Activated CD4-positive, CD25-positive, alpha-beta regulatory T cell treated with anti-CD3 and anti-CD28 coated beads, Interleukin-2, amount 50 U/mL, for 24 hours (primary cell): ENCODE measurements around the gene PCDHB8.
"Not testable (repeated sequence)": the region's sequence is repeated elsewhere in the genome, so short reads cannot be mapped to it uniquely, and the experiment has no call there.

ENCODE experiments used
- ATAC-seq, 2 donors: fragments of 150-1000 bp; cut with Tn5 transposase; one replicate each; pipeline ENCODE4 v1.10.0; 2021; ENCODE audit warnings: mild to moderate bottlenecking in 1 of 2, moderate library complexity in 1 of 2

Gene PCDHB8

DNA sequence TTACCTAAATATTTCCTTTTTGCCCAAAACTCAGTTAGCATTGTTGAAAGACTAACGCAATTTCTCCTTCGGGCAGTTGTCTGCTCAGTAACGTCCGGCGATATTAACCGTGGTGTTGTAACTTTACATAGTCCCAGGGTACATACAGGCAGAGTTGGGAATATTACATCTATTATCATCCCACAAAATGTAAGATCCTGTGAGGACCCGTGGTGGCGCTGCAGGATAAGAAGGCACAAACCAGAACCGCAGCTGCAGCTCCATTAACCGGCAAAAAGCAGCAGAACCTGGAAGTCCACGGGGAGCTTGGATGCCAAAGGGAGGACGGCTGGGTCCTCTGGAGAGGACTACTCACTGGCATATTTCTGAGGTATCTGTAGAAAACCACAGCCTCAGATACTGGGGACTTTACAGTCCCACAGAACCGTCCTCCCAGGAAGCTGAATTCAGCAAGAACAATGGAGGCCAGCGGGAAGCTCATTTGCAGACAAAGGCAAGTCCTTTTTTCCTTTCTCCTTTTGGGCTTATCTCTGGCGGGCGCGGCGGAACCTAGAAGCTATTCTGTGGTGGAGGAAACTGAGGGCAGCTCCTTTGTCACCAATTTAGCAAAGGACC lies at the start of gene PCDHB8:
Gene PCDHB8, plus strand, starts transcription at position 214 of the 615 bp plus-strand sequence. Its CDS starts 245 bp downstream, at position 459.
- ATAC-seq = not testable (repeated sequence)

DNA sequence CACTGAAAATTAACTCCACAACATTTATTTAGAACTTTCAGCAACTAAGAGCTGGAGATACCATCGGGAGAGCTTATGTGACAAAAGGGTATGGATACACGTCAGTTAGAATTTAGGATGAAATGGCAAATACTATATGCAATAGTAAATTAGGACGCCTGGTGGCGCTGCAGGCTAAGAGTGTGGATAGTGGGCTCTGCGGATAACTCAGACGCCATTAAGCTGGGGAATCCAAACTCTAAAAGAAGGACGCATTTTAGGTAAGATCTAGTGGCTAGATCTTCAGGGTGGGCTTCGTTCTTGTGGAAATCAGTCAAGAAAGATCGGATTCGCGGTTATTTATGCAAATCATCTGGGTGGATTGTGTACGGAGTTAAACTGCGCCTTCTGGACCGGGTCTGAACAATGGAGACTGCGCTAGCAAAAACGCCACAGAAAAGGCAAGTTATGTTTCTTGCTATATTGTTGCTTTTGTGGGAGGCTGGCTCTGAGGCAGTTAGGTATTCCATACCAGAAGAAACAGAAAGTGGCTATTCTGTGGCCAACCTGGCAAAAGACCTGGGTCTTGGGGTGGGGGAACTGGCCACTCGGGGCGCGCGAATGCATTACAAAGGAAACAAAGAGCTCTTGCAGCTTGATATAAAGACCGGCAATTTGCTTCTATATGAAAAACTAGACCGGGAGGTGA lies 42.4 kb upstream of the PCDHB8 start, which contains the start of gene PCDHB5:
Gene PCDHB5, plus strand, starts transcription at position 177 of the 688 bp plus-strand sequence. Its CDS starts 229 bp downstream, at position 406.
- ATAC-seq = no peak

- ATAC-seq = no peak
Observed at GRCh38 chr5:141135718-141136266, 41.8 kb upstream of the PCDHB8 start.

DNA sequence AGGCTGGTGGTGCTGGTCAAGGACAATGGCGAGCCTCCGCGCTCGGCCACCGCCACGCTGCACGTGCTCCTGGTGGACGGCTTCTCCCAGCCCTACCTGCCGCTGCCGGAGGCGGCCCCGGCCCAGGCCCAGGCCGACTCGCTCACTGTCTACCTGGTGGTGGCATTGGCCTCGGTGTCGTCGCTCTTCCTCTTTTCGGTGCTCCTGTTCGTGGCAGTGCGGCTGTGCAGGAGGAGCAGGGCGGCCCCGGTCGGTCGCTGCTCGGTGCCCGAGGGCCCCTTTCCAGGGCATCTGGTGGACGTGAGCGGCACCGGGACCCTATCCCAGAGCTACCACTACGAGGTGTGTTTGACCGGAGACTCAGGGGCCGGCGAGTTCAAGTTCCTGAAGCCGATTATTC lies 40.2 kb upstream of the PCDHB8 start:
- not testable (repeated sequence) for ATAC-seq

DNA sequence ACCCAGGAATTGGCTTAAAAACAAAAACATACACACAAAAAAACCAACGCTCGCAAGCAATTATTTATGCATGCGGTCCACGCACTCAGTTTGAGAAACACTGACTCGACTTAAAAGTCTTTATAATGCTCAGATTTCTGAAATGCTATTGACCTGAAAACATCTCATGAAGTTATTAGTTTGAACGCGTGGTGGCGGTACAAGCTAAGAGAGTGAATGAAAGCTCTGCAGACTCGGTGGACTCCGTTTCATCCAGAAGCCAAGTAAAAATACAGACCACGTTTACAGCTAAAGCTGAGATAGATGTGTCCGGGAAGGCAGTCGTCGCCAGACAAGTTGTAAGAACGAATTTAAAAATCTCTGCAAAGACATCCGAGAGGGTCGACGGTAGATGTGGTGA lies 27.8 kb upstream of the PCDHB8 start, which contains the start of gene PCDHB6:
Gene PCDHB6, plus strand, starts transcription at position 246 of the 400 bp plus-strand sequence. CDS start 201 bp downstream, outside the sequence.
- ATAC-seq = no peak

GRCh38 chr5:141150224-141150992 lies 27.2 kb upstream of the PCDHB8 start:
- ATAC-seq = no peak

- ATAC-seq = no peak
Observed at GRCh38 chr5:141150993-141151325, 26.6 kb upstream of the PCDHB8 start.

- not testable (repeated sequence) for ATAC-seq
Observed at GRCh38 chr5:141151632-141152031, 26.0 kb upstream of the PCDHB8 start.

- ATAC-seq = not testable (repeated sequence)
Observed at GRCh38 chr5:141152096-141152495, 25.5 kb upstream of the PCDHB8 start.

GRCh38 chr5:141155540-141156374 lies 21.8 kb upstream of the PCDHB8 start:
- ATAC-seq = no peak

DNA sequence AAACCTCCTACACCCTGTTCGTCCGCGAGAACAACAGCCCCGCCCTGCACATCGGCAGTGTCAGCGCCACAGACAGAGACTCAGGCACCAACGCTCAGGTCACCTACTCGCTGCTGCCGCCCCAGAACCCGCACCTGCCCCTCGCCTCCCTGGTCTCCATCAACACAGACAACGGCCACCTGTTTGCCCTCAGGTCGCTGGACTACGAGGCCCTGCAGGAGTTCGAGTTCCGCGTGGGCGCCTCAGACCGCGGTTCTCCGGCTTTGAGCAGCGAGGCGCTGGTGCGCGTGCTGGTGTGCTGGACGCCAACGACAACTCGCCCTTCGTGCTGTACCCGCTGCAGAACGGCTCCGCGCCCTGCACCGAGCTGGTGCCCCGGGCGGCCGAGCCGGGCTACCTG lies 20.2 kb upstream of the PCDHB8 start:
- not testable (repeated sequence) for ATAC-seq

DNA sequence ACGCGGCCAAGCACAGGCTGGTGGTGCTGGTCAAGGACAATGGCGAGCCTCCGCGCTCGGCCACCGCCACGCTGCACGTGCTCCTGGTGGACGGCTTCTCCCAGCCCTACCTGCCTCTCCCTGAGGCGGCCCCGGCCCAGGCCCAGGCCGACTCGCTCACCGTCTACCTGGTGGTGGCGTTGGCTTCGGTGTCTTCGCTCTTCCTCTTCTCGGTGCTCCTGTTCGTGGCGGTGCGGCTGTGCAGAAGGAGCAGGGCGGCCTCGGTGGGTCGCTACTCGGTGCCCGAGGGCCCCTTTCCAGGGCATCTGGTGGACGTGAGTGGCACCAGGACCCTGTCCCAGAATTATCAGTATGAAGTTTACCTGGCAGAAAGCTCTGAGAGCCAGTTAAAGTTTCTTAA lies 19.7 kb upstream of the PCDHB8 start:
- not testable (repeated sequence) for ATAC-seq

DNA sequence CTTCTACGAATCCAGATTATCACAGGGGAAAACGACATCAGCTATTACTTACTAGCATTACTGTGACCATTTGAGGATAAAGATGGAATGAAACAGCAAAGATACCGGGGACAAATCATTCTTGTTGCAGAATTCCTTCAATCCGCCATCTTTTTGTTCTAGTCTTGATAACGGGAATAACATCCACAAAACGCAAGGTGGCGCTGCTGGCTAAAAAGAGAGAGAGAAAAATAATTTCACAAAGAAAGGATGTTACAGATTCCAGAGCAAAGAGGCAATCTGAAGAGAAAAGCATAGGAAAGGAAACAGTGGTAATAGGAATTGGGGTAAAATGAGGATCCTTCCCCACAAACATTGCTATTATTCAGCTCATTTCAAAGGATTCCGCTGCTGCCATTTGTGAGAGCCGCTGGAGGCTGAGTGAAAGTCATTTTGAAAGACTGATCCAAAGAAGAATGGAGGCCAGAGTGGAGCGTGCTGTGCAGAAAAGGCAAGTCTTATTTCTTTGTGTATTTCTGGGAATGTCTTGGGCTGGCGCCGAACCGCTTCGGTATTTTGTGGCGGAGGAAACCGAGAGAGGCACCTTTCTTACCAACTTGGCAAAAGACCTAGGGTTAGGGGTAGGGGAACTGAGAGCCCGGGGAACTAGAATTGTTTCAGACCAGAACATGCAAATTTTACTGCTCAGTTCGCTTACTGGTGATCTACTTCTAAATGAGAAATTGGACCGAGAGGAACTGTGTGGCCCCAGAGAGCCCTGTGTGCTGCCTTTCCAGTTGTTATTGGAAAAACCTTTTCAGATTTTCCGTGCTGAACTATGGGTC lies 5.0 kb upstream of the PCDHB8 start, which contains the start of gene PCDHB7:
Gene PCDHB7, plus strand, starts transcription at position 264 of the 824 bp plus-strand sequence. Its CDS starts 192 bp downstream, at position 456.
- ATAC-seq = no peak

GRCh38 chr5:141174291-141175104 lies 3.1 kb upstream of the PCDHB8 start:
- not testable (repeated sequence) for ATAC-seq

- ATAC-seq = no peak
Observed at GRCh38 chr5:141175933-141176332, 1.7 kb upstream of the PCDHB8 start.

DNA sequence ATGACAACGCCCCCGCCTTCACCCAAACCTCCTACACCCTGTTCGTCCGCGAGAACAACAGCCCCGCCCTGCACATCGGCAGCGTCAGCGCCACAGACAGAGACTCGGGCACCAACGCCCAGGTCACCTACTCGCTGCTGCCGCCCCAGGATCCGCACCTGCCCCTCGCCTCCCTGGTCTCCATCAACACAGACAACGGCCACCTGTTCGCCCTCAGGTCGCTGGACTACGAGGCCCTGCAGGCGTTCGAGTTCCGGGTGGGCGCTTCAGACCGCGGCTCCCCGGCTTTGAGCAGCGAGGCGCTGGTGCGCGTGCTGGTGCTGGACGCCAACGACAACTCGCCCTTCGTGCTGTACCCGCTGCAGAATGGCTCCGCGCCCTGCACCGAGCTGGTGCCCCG lies 1.8 kb downstream of the PCDHB8 start:
- not testable (repeated sequence) for ATAC-seq

- not testable (repeated sequence) for ATAC-seq
Observed at GRCh38 chr5:141179876-141180275, 2.3 kb downstream of the PCDHB8 start.

DNA sequence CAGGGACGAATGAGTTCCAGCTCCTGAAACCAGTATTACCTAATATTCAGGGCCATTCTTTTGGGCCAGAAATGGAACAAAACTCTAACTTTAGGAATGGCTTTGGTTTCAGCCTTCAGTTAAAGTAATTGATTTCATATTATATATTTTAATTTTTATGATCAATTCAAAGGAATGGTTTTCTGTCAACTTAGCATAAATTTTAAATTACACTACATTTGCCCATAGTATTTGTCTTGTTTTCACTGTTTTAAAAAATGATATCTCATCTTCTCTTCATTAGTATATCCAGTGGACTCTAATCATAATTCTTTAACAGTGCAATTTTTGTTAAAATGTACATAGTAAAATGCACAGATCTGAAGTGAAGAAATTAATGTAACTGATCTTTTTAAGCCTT lies 2.7 kb downstream of the PCDHB8 start:
- no peak for ATAC-seq

GRCh38 chr5:141182248-141182647 lies 4.7 kb downstream of the PCDHB8 start, which contains the start of gene PCDHB16:
Gene PCDHB16 (plus strand): TSS chr5:141182387. CDS start chr5:141182560, 173 bp downstream.
- no peak for ATAC-seq
